ENCODE measurements around the gene PDE11A. TPM values are rescaled to one million over a fixed set of nuclear protein-coding genes. Genes with fewer than 3 reads are reported as not detected.

PDE11A gene
- total and polyA plus RNA-seq, 2 of the 13 experiments (the other 11 are each of a cell fraction or from before 2014, with no cell fraction given), result 1.2 to 1.7 TPM

GRCh38 chr2:177783091-177783490 is 289.5 kb downstream of the PDE11A start:
- in situ Hi-C loops (cut with HindIII; ENCODE audit: extremely low pct_ligation_motif_present, low pct_unique_long_range_greater_than_20kb) (no loop called here), intact Hi-C loops (cut with micrococcal nuclease; ENCODE audit: unreplicated experiment) (no loop called here)
- no TSS peak for BruUV-seq (replicated peaks)
- no peaks in the 10 kb centered on the region for H3K4me1 ChIP-seq (ENCODE audit: insufficient read depth, low read length)
- ATAC-seq (no peak), DNase-seq (ENCODE audit: low spot score) (no peak), FAIRE-seq (no peak)
- H3K9me3 ChIP-seq (ENCODE audit: low read length), result no peaks in the 10 kb centered on the region
- ChIA-PET CTCF (ENCODE audit: low intra/inter-chr PET ratio, low total read pairs) (no interaction called here), POLR2A (no interaction called here)
- H4K20me1 ChIP-seq (ENCODE audit: insufficient read depth, low read length), result no peaks in the 10 kb centered on the region
- no peak overlapping the region for H3K4me2 ChIP-seq (ENCODE audit: low read depth, low read length)
- no peak overlapping the region for H2AFZ ChIP-seq (ENCODE audit: low read length)
- H3K79me2 ChIP-seq (ENCODE audit: insufficient read depth, low read length), result no peaks in the 10 kb centered on the region
- no peak overlapping the region for H3K27ac ChIP-seq (ENCODE audit: extremely low read length, insufficient read depth, low read length)
- H3K4me3 ChIP-seq (replicated peaks in 1 of 3; ENCODE audit: insufficient read depth in 1 of 3, low read depth in 2 of 3, low read length in 3 of 3), result no peak overlapping the region
- no peak overlapping the region for H3K9ac ChIP-seq (ENCODE audit: insufficient read depth, low read depth, low read length)
- H3K36me3 ChIP-seq (replicated peaks in 1 of 2; ENCODE audit: control insufficient read depth in 1 of 2, insufficient read depth in 2 of 2, low read length in 2 of 2), result no peaks in the 10 kb centered on the region
- TF ChIP-seq ZNF780A (CRISPR knock-in tag; IDR thresholded peaks at IDR 0.05), result no peak
- no peak for TF ChIP-seq FOSL2 (CRISPR knock-in tag; IDR thresholded peaks at IDR 0.05)
- TF ChIP-seq GATAD1 (CRISPR knock-in tag; IDR thresholded peaks at IDR 0.05), result no peak
- no peak for TF ChIP-seq POLR2A (IDR thresholded peaks at IDR 0.05; ENCODE audit: insufficient read depth in 1 of 2, low read depth in 2 of 2, low read length in 2 of 2)
- TF ChIP-seq PAF1 (CRISPR knock-in tag; IDR thresholded peaks at IDR 0.05), result no peak
- no peak for TF ChIP-seq ZSCAN25 (CRISPR knock-in tag; IDR thresholded peaks at IDR 0.05)
- no peak for TF ChIP-seq HOXA9 (CRISPR knock-in tag; IDR thresholded peaks at IDR 0.05; ENCODE audit: borderline replicate concordance)
- TF ChIP-seq ZNF784 (CRISPR knock-in tag; IDR thresholded peaks at IDR 0.05; ENCODE audit: borderline replicate concordance), result no peak
- TF ChIP-seq ZMYM2 (CRISPR knock-in tag; IDR thresholded peaks at IDR 0.05), result no peak
- no peak for TF ChIP-seq ZBTB44 (CRISPR knock-in tag; IDR thresholded peaks at IDR 0.05)
- TF ChIP-seq TP53 (CRISPR knock-in tag; conservative IDR thresholded peaks at IDR 0.05), result no peak
- no peak for TF ChIP-seq NBN (conservative IDR thresholded peaks at IDR 0.05)
- TF ChIP-seq ZFP1 (CRISPR knock-in tag; IDR thresholded peaks at IDR 0.05), result no peak
- no peak for TF ChIP-seq ZNF407 (CRISPR knock-in tag; IDR thresholded peaks at IDR 0.05; ENCODE audit: not compliant biosample characterization)
- no peak for TF ChIP-seq ZNF337 (CRISPR knock-in tag; IDR thresholded peaks at IDR 0.05; ENCODE audit: borderline replicate concordance, low read depth)
- no peaks in the 10 kb centered on the region for H3K27me3 ChIP-seq (ENCODE audit: control insufficient read depth in 1 of 2, insufficient read depth in 2 of 2, low read length in 2 of 2)
